H1 (cell line): ENCODE data around the gene TPPP. TPM values are rescaled to one million over a fixed set of nuclear protein-coding genes. Genes with fewer than 3 reads are reported as not detected.
"Not testable (repeated sequence)": the region's sequence is repeated elsewhere in the genome, so short reads cannot be mapped to it uniquely, and the experiment has no call there.

Experiments
- CTCF ChIA-PET: fragments of 300-600 bp; sonication (Branson Sonifier 250); formaldehyde crosslinking; loops from one replicate; lab custom pipeline; 2021; ENCODE audit not compliant: partially characterized antibody; lab: Charles Lee
- POLR2A ChIA-PET: fragments of 300-600 bp; sonication (Branson Sonifier 250); formaldehyde crosslinking; loops from one replicate; lab custom pipeline; 2021; ENCODE audit warnings: inconsistent platforms; ENCODE audit not compliant: partially characterized antibody; lab: Charles Lee
- DNase-seq, 2 experiments: peaks; one replicate each; pipeline versions ENCODE4 v3.0.0 to v3.0.0-alpha.2; 2010 to 2022; ENCODE audit warnings: low spot score in 2 of 2, low read depth in 1 of 2, mixed read lengths in 1 of 2
- FAIRE-seq: peaks from 2 replicates; lab custom pipeline; 2011; peaks lifted over from hg19 to GRCh38; lab: Jason Lieb, UNC
- H2AFZ ChIP-seq: 2 replicates; pipeline ENCODE4 v1.8.1; 2012; ENCODE audit warnings: low read length, inconsistent platforms
- H2AK5ac ChIP-seq: 2 replicates; pipeline ENCODE4 v1.6.1; 2013; ENCODE audit warnings: low read depth, low read length
- H2BK120ac ChIP-seq: replicated peaks from 2 replicates; pipeline ENCODE3; 2013; ENCODE audit warnings: low read depth, low read length, inconsistent platforms
- H2BK12ac ChIP-seq: 2 replicates; pipeline ENCODE4 v1.6.1; 2013; ENCODE audit warnings: low read depth, low read length
- H2BK15ac ChIP-seq: 2 replicates; pipeline ENCODE4 v1.6.1; 2013; ENCODE audit warnings: low read length
- H2BK20ac ChIP-seq: 2 replicates; pipeline ENCODE4 v1.6.1; 2013; ENCODE audit warnings: low read length
- H2BK5ac ChIP-seq: 2 replicates; pipeline ENCODE4 v1.6.1; 2013; ENCODE audit warnings: low read depth, low read length
- H3K14ac ChIP-seq: 2 replicates; pipeline ENCODE4 v1.6.1; 2013; ENCODE audit warnings: inconsistent platforms; ENCODE audit not compliant: insufficient read length
- H3K18ac ChIP-seq: 2 replicates; pipeline ENCODE4 v1.6.1; 2013; ENCODE audit warnings: low read length; ENCODE audit errors: extremely low read depth
- H3K23ac ChIP-seq: 2 replicates; pipeline ENCODE4 v1.6.1; 2013; ENCODE audit warnings: inconsistent platforms; ENCODE audit not compliant: insufficient read length
- H3K23me2 ChIP-seq: 2 replicates; pipeline ENCODE4 v1.6.1; 2013; ENCODE audit warnings: low read depth, low read length
- H3K27ac ChIP-seq: 2 replicates; pipeline ENCODE4 v1.6.1; 2011; ENCODE audit warnings: low read depth, low read length, inconsistent platforms
- H3K27me3 ChIP-seq, 4 experiments: replicated peaks in 1 of 4; 1 replicate in 1 of 4; 2 replicates in 3 of 4; pipeline versions ENCODE4 v1.6.1 to v1.8.1; 2011 to 2013; ENCODE audit warnings: low read length in 3 of 4, mild to moderate bottlenecking in 3 of 4, inconsistent platforms in 2 of 4, mixed read lengths in 2 of 4, moderate library complexity in 1 of 4; ENCODE audit not compliant: control insufficient read depth in 3 of 4, insufficient read depth in 3 of 4; ENCODE audit errors: extremely low read depth in 1 of 4
- H3K36me3 ChIP-seq, 4 experiments: 2 replicates each; pipeline versions ENCODE4 v1.6.1 to v1.8.1; 2011 to 2013; ENCODE audit warnings: mild to moderate bottlenecking in 4 of 4, low read length in 3 of 4, moderate library complexity in 2 of 4, control low read depth in 1 of 4, inconsistent platforms in 1 of 4; ENCODE audit not compliant: insufficient read depth in 4 of 4, control insufficient read depth in 2 of 4
- H3K4ac ChIP-seq: replicated peaks from 2 replicates; pipeline ENCODE3; 2013; ENCODE audit warnings: low read length, low read depth, mixed read lengths, inconsistent platforms; ENCODE audit not compliant: insufficient read length
- H3K4me1 ChIP-seq, 4 experiments: replicated peaks in 1 of 4; 1 replicate in 1 of 4; 2 replicates in 3 of 4; pipeline versions ENCODE4 v1.6.1 to v1.8.1; 2011 to 2013; ENCODE audit warnings: low read length in 3 of 4, inconsistent platforms in 2 of 4, mixed read lengths in 1 of 4; ENCODE audit not compliant: insufficient read depth in 4 of 4, control insufficient read depth in 3 of 4
- H3K4me2 ChIP-seq, 2 experiments: 2 replicates each; pipeline versions ENCODE4 v1.6.1 to v1.8.1; 2011 to 2013; ENCODE audit warnings: low read depth in 2 of 2, low read length in 2 of 2, control low read depth in 1 of 2, inconsistent platforms in 1 of 2, mild to moderate bottlenecking in 1 of 2; ENCODE audit not compliant: insufficient read depth in 1 of 2
- H3K4me3 ChIP-seq, 4 experiments: fragments of 200-600, 300-600 bp in 1 of 4; sonication (generic), shearing (Covaris generic), sonication (Bioruptor Twin) in 1 of 4; 2 replicates each; pipeline versions ENCODE4 v1.5.1 to v1.8.1; 2011 to 2016; ENCODE audit warnings: low read length in 4 of 4, low read depth in 3 of 4, control low read depth in 2 of 4, inconsistent platforms in 2 of 4, mild to moderate bottlenecking in 2 of 4, mixed read lengths in 1 of 4, moderate library complexity in 1 of 4; ENCODE audit not compliant: insufficient read depth in 2 of 4; ENCODE audit errors: extremely low read depth in 1 of 4
- H3K56ac ChIP-seq: replicated peaks from 2 replicates; pipeline ENCODE3; 2013; ENCODE audit warnings: low read depth, mild to moderate bottlenecking, mixed read lengths, low read length, inconsistent platforms; ENCODE audit not compliant: insufficient read length
- H3K79me1 ChIP-seq: 2 replicates; pipeline ENCODE4 v1.6.1; 2013; ENCODE audit warnings: low read depth, low read length, control low read depth
- H3K79me2 ChIP-seq, 2 experiments: 2 replicates each; pipeline versions ENCODE4 v1.6.1 to v1.8.1; 2012 to 2013; ENCODE audit warnings: low read length in 2 of 2, mild to moderate bottlenecking in 2 of 2, inconsistent platforms in 1 of 2; ENCODE audit not compliant: insufficient read depth in 2 of 2, control insufficient read depth in 1 of 2
- H3K9ac ChIP-seq, 4 experiments: replicated peaks in 1 of 4; 1 replicate in 1 of 4; 2 replicates in 3 of 4; pipeline versions ENCODE4 v1.6.1 to v1.8.1; 2011 to 2013; ENCODE audit warnings: low read depth in 3 of 4, low read length in 3 of 4, control low read depth in 2 of 4, mild to moderate bottlenecking in 2 of 4, moderate library complexity in 2 of 4, inconsistent platforms in 1 of 4; ENCODE audit errors: extremely low read depth in 1 of 4
- H3K9me3 ChIP-seq, 2 experiments: 2 replicates each; pipeline versions ENCODE4 v1.6.1 to v1.8.1; 2012 to 2013; ENCODE audit warnings: mild to moderate bottlenecking in 2 of 2, moderate library complexity in 2 of 2, control low read depth in 1 of 2, inconsistent platforms in 1 of 2, low read depth in 1 of 2, low read length in 1 of 2, mixed read lengths in 1 of 2; ENCODE audit not compliant: insufficient read depth in 2 of 2
- H4K20me1 ChIP-seq, 2 experiments: replicated peaks in 1 of 2; 2 replicates each; pipeline versions ENCODE3 to v1.8.1; 2011 to 2013; ENCODE audit warnings: inconsistent platforms in 2 of 2, low read length in 2 of 2, mild to moderate bottlenecking in 1 of 2; ENCODE audit not compliant: insufficient read depth in 2 of 2, control insufficient read depth in 1 of 2
- H4K5ac ChIP-seq: 2 replicates; pipeline ENCODE4 v1.6.1; 2013; ENCODE audit warnings: low read length, low read depth, mixed read lengths, inconsistent platforms; ENCODE audit not compliant: insufficient read length
- H4K8ac ChIP-seq: 2 replicates; pipeline ENCODE4 v1.8.0; 2013; ENCODE audit warnings: mild to moderate bottlenecking, moderate library complexity, low read length, inconsistent platforms; ENCODE audit not compliant: insufficient read depth; ENCODE audit errors: extremely low read depth
- H4K91ac ChIP-seq: replicated peaks from 2 replicates; pipeline ENCODE3; 2013; ENCODE audit warnings: low read length, mixed read lengths, inconsistent platforms; ENCODE audit not compliant: insufficient read length
- WGBS, 2 experiments: shearing (Covaris generic) in 1 of 2; methylation state at CpG; one replicate each; pipeline versions ENCODE4 v1.1.6 to v1.1.7; 2013 to 2015; ENCODE audit warnings: low lambda C conversion rate in 2 of 2, mixed read lengths in 2 of 2, inconsistent platforms in 1 of 2, low coverage in 1 of 2, missing lambda C conversion rate in 1 of 2; ENCODE audit not compliant: insufficient replicate concordance in 2 of 2, insufficient coverage in 1 of 2, insufficient read length in 1 of 2; ENCODE audit errors: extremely low coverage in 1 of 2, missing lambda C conversion rate in 1 of 2; 5-methylcytosine and 5-hydroxymethylcytosine counted together
- polyA plus RNA-seq, 7 experiments: library from polyadenylated mRNA; depleted of rRNA in 3 of 7; stranded (reverse) in 5 of 7; unstranded in 2 of 7; fragments of >200 nt in 5 of 7; fragments of 200-250 nt in 2 of 7; gene quantifications; 1 replicate in 5 of 7; 2 replicates in 1 of 7; 4 replicates in 1 of 7; pipeline versions ENCODE4 v1.2.1 to v1.2.3, GENCODE V29; 2011 to 2013; ENCODE audit warnings: missing spikeins in 2 of 7, mixed read lengths in 2 of 7
- total RNA-seq: library from RNA; stranded (reverse); fragmentation: NEBNext Ultra II Directional; extraction: Animal tissue kit (Norgen Biotek cat#: 25700); gene quantifications from 2 replicates; pipeline ENCODE4 v1.2.1, GENCODE V29; 2021

TPPP gene
- total and polyA plus RNA-seq, 2 of the 8 experiments (the other 6 are each of a cell fraction or from before 2014, with no cell fraction given) = 0.36 to 0.93 TPM

DNA sequence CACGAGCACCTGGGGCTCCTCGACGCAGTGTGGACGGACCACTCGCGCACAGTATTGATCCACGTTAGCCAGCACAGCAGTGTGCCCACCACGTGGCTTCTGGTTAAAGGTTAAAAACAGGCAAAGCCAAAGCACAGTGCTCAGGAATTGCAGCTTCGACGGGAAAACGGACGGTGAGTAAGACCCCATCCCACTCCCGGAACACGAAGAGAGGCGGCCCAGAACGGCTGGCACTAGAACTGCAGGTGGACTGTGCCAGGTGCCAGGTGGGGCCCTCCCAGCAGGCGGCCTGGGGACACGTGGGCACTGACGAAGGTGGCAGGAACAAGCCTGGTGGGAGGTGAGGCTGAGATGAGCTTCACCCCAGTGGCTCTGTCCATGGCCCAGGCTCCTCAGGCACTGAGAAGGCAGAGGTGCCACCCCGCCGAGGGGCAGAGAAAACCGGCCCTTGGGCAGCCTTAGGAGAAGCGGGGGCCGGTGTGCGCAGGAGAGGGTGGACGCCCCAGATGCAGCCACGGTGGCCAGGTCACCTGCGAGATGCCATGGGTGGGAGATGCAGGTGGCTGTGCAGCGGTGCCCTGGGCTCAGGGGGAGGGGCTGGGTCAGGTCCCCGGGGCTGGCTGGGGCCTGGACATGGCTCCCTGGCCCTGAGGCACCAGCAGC, 4.7 kb downstream of the TPPP start:
- H3K4me3 ChIP-seq, H3K4me2 ChIP-seq, H3K9me3 ChIP-seq, H3K14ac ChIP-seq, H2BK12ac ChIP-seq, H2AK5ac ChIP-seq, DNase-seq, H4K91ac ChIP-seq, H3K79me2 ChIP-seq, H4K5ac ChIP-seq, H3K23me2 ChIP-seq, H3K36me3 ChIP-seq, H3K4ac ChIP-seq, H3K56ac ChIP-seq, FAIRE-seq, H2BK20ac ChIP-seq, H3K79me1 ChIP-seq, H3K27ac ChIP-seq, H4K8ac ChIP-seq, H3K18ac ChIP-seq, H2BK5ac ChIP-seq, POLR2A ChIA-PET, H2BK120ac ChIP-seq, H2BK15ac ChIP-seq, H4K20me1 ChIP-seq, H3K4me1 ChIP-seq, H3K9ac ChIP-seq, H3K23ac ChIP-seq, H2AFZ ChIP-seq, CTCF ChIA-PET: not testable (repeated sequence)
- WGBS, 2 experiments = 85% methylated on average over 16 of the region's 30 CpGs; no CpG with 5 or more reads in 1 of the 2 experiments
- peaks cover 3 to 13% (median 12%) of the 10 kb centered on the region in 4 experiments for H3K27me3 ChIP-seq

- H3K4ac ChIP-seq, H3K79me2 ChIP-seq, FAIRE-seq, H3K9me3 ChIP-seq, H2AK5ac ChIP-seq, CTCF ChIA-PET, H4K91ac ChIP-seq, H4K5ac ChIP-seq, DNase-seq, H3K23me2 ChIP-seq, H3K14ac ChIP-seq, H2BK12ac ChIP-seq, H3K4me2 ChIP-seq, H3K4me1 ChIP-seq, H2BK5ac ChIP-seq, H2BK15ac ChIP-seq, H2AFZ ChIP-seq, H3K9ac ChIP-seq, H3K4me3 ChIP-seq, H3K27ac ChIP-seq, H3K27me3 ChIP-seq, H3K79me1 ChIP-seq, POLR2A ChIA-PET, H4K20me1 ChIP-seq, H3K36me3 ChIP-seq, H4K8ac ChIP-seq, H2BK120ac ChIP-seq, H2BK20ac ChIP-seq, H3K18ac ChIP-seq, H3K56ac ChIP-seq, H3K23ac ChIP-seq: not testable (repeated sequence)
- 76% methylated on average over 12 of the region's 12 CpGs; no CpG with 5 or more reads in 1 of the 2 experiments for WGBS, 2 experiments
Measured at GRCh38 chr5:686936-687335, 6.2 kb downstream of the TPPP start.
